SK-N-MC (cell line): Measurements from ENCODE around the gene SAXO2.
"Not testable (repeated sequence)": the region's sequence is repeated elsewhere in the genome, so short reads cannot be mapped to it uniquely, and the experiment has no call there.

Experiments used
- DNase-seq: peaks from one replicate; pipeline ENCODE4 v3.0.0-alpha.2; 2011; ENCODE audit warnings: low read depth, low spot score
- H3K27ac ChIP-seq: fragments of 200-600 bp; sonication (generic); 2 replicates; pipeline ENCODE4 v1.5.1; 2016; ENCODE audit warnings: mixed run types
- H3K36me3 ChIP-seq: fragments of 200-600 bp; sonication (generic); 2 replicates; pipeline ENCODE4 v1.6.1; 2017; ENCODE audit warnings: antibody characterized with exemption, low read length, mixed read lengths; ENCODE audit not compliant: insufficient read depth
- H3K4me3 ChIP-seq: fragments of 200-600 bp; sonication (generic); 2 replicates; pipeline ENCODE4 v1.5.1; 2016
- H3K9ac ChIP-seq: fragments of 200-600 bp; sonication (generic); 2 replicates; pipeline ENCODE4 v1.8.0; 2017; ENCODE audit warnings: mixed run types, mixed read lengths; ENCODE audit not compliant: insufficient read length
- H3K9me3 ChIP-seq: fragments of 200-600 bp; sonication (generic); 2 replicates; pipeline ENCODE4 v1.6.1; 2017; ENCODE audit warnings: low read depth, mild to moderate bottlenecking, antibody characterized with exemption, low read length, moderate library complexity, mixed read lengths
- EZH2 ChIP-seq: fragments of 200-600 bp; sonication (generic); IDR thresholded peaks from one replicate; pipeline ENCODE4 v1.6.1; 2017; ENCODE audit warnings: antibody characterized with exemption
- FOXP2 ChIP-seq: optimal IDR thresholded peaks from 2 replicates; pipeline ENCODE3; 2011; ENCODE audit warnings: mild to moderate bottlenecking, moderate library complexity; ENCODE audit not compliant: insufficient read depth; ENCODE audit errors: extremely low read length, control extremely low read depth
- POLR2AphosphoS5 ChIP-seq: IDR thresholded peaks from 2 replicates; pipeline ENCODE4 v1.6.1; 2012; ENCODE audit warnings: mild to moderate bottlenecking, low read depth, low read length, borderline replicate concordance

SAXO2 gene, protein sequence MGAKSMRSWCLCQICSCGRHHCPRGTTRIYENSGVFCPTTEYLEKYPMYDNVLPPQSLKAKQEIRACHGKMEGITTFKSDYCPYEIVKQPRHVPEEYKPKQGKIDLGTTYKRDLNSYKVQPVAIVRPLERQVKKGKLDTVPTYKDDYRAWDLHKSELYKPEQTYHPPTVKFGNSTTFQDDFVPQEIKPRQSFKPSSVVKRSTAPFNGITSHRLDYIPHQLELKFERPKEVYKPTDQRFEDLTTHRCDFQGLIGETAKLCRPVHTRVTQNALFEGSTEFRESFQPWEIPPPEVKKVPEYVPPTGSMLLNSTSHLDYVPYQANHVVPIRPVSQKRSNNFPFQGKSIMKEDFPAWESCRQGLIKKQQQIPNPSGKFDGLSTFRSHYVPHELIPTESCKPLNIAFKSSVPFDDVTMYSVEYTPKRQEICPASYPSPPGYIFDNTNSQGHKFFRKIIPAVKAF

DNA sequence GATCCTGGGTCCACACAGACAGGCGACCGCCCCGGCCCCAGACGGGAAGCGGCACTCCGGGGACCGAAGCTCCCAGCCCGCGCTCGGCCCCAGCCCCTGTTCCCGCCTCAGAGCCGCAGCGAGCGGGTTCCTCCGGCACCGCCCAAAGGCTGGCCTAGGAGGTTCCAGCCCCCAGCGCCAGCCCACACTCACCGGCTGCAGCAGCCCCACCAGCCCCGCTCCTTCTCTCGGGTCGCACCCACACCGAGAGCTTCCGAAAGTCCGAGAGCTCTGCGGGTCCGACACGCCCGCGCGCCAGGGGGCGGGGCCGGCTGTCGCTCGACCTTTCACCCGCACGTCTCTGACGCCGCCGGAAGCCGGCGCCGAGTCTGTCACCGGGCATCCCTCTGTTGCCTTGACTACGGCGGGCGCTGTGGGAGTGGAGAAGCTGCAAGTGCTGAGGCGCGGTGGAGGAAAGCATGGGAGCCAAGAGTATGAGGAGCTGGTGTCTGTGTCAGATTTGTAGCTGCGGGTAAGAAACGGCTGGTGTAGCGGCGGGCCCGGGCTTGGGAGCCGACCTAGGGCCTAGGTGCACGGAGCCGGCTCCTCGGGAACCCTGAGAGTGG lies at the start of gene SAXO2, which contains the start of gene EFL1:
Gene SAXO2, plus strand, starts transcription at position 397 of the 605 bp plus-strand sequence. Its CDS starts 62 bp downstream, at position 459.
Gene EFL1, minus strand, starts transcription at position 313 of the 605 bp plus-strand sequence. CDS start 956 bp downstream, outside the sequence.
- peak within 1 kb of the TSS; percentile 97 for H3K4me3 ChIP-seq
- H3K36me3 ChIP-seq: peaks cover 11% of the 10 kb centered on the region; the same call in 1 of the 2 replicates
- peak; percentile 87 for TF ChIP-seq POLR2AphosphoS5
- no peak for TF ChIP-seq FOXP2
- no peaks in the 10 kb centered on the region for H3K9me3 ChIP-seq
- DNase-seq: peak; percentile 20
- H3K27ac ChIP-seq: no peak within 1 kb of the TSS
- peak within 1 kb of the TSS; percentile 73 for H3K9ac ChIP-seq

DNA sequence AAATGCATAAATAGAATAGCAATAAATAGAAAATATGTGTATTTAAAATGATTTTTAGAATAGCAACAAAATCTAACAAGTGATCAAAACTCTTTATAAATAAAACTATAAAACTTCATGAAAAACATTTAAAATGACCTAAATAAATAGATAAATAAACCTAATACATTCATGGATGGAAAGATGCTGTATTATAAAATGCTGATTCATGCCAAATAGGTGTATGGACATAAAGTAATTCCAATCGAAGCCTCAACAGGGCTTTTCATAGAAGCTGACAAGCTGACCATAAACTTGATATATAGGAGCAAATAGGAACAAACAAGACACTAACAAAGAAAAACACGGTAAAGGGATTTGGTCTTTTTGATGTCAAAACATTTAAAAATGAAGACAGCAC lies 46.5 kb upstream of the SAXO2 start:
- H3K4me3 ChIP-seq, H3K9me3 ChIP-seq, H3K36me3 ChIP-seq, H3K27ac ChIP-seq, DNase-seq, H3K9ac ChIP-seq: not testable (repeated sequence)

DNA sequence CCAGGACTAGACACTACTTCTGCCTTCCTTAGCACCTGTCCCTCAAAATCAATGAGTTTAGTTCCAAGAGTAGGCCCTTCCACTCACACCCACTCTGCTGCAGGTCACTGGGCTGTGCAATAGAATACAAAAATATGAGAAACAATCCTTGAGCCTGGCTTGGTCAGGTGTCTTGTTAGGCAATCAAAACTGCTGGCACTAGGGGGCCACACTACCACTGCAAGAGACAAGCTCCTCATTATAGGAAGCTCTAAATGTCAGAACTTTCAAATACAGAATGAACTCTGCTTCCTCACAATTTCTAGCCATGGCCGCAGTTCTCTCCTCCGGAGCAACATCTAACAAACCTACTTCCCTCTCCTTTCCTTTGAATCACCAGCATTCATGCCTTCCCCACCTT lies 41.1 kb upstream of the SAXO2 start:
- H3K9me3 ChIP-seq, H3K27ac ChIP-seq, DNase-seq, H3K4me3 ChIP-seq, H3K36me3 ChIP-seq, H3K9ac ChIP-seq: not testable (repeated sequence)

DNA sequence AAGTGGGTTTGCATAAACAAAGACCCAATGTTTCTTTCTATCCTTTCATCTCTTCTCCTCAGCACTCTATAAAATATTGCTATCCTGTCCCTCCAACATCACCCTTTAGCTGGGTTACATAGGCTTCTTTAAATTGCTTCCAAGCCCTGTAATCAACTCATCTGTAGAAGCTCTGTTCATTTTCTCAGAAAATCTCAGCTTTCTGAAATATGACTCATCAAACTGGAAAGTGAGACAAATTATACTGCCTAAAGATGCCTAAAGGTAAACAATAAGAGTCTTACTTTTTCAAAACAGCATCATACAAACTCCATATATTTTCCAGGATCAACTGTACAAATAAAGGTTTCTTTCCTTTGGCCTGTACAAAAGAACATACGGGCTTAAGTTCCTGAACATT lies 33.9 kb upstream of the SAXO2 start:
- H3K36me3 ChIP-seq: peaks cover 12% of the 10 kb centered on the region
- H3K9me3 ChIP-seq: no peaks in the 10 kb centered on the region
- no peak for DNase-seq
- H3K9ac ChIP-seq: no peak overlapping the region
- H3K27ac ChIP-seq: no peak overlapping the region
- TF ChIP-seq POLR2AphosphoS5 (no peak), EZH2 (no peak), FOXP2 (no peak)
- H3K4me3 ChIP-seq: no peak overlapping the region

DNA sequence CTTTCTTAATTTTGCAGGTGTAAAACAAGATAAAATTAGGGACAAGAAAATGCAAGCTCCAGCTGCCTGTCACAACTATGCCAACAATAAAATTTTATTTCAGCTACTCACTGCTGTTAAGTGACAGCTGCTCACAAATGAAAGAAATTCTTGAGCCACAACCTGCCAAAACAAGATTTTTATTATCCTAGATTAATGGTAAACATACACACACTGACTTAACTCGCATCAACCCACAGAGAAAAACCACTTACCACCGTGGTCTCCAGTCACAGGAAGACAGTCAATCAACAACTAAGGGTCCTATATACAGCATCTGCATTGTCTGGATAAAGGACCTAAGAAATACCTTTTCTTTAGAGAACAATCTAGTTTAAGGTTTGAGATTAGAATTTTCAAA lies 31.4 kb upstream of the SAXO2 start:
- H3K9me3 ChIP-seq: no peaks in the 10 kb centered on the region
- no peak overlapping the region for H3K4me3 ChIP-seq
- no peak for TF ChIP-seq FOXP2
- no peak for TF ChIP-seq POLR2AphosphoS5
- no peak for TF ChIP-seq EZH2
- no peak overlapping the region for H3K9ac ChIP-seq
- DNase-seq: no peak
- H3K27ac ChIP-seq: no peak overlapping the region
- H3K36me3 ChIP-seq: peaks cover 12% of the 10 kb centered on the region

DNA sequence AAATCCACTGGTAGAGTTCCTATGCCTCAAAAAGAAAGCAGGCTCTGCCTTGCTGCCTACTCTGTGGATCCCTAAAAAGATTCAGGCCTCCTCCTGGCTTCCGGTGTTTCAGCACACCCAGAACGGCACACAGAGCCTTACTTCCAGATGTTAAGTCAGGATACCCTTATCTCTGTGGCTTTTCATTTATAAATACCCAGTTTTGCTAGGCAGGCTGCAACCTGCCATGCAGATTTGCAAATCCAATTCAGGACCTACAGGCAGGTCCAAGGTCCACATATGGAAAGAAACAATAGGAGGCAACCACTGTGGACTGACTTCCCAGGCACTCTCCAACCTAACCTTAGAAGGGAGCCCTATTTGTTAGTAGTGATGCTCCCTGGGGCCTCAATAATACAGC lies 30.8 kb upstream of the SAXO2 start:
- H3K4me3 ChIP-seq: no peak overlapping the region
- no peaks in the 10 kb centered on the region for H3K9me3 ChIP-seq
- H3K36me3 ChIP-seq: peaks cover 12% of the 10 kb centered on the region
- no peak for TF ChIP-seq POLR2AphosphoS5
- no peak for TF ChIP-seq FOXP2
- TF ChIP-seq EZH2: no peak
- no peak overlapping the region for H3K27ac ChIP-seq
- no peak for DNase-seq
- no peak overlapping the region for H3K9ac ChIP-seq

DNA sequence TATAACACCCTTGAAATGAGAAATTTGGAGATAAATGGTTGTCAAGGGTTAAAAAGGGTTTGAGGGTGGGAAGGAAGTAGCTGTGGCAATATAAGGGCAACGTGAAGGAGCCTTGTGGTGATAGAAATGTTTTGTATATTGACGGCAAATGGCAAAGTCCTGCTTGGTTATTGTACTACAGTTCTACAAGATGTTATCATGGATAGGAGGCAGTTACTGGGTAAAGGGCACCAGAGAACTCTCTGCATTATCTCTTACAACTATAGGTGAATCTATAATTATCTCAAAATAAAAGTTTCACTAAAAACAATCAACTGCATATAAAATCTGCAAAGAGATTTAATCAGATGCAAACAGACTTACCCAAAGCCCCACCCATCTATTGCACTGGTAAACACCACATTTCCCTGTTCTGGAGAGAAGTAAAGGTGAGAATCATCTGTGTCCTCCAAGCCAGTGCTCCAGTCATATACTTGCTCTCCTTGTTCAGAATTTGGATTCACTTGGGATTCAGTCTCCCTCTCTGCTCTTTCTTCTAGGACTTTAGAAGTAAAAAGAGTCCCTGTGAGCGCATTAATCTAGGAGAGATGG lies 24.6 kb upstream of the SAXO2 start:
- H3K4me3 ChIP-seq, DNase-seq, H3K27ac ChIP-seq, H3K9me3 ChIP-seq, H3K9ac ChIP-seq, H3K36me3 ChIP-seq: not testable (repeated sequence)

DNA sequence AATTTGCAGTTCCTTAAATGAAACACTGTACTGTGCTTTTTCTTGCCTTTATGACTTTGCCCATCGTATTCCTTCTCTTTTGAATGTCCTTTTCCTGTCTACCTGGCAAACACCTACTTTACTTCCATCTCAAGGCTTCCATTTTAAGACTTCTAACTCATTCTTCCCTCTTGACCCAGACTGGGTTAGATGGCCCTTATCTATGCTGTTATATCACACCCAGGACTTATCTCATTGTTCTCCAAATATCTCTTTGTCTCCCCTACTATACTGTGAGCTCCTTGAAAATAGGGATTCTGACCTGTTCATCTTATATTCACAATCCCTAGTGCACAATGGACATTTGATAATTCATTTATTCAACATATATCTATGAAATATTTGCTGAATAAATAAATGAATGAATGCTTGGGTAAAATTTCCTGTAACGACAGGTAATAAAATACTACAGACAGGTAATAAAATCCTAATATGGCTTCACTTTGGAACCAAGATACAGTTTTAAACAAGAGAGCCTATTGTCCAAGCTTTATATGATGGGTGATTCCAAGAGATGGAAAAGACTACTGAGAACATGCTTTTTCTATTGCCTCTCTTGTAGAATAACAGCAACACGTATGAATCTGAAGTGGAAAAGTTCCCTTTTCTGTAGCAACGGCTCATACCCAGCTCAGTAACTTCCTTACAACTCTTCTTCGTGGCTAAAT lies 22.8 kb upstream of the SAXO2 start:
- Histone ChIP-seq H3K4me3 (no peak overlapping the region), H3K9ac (no peak overlapping the region), H3K27ac (no peak overlapping the region), H3K36me3 (peaks cover 8% of the 10 kb centered on the region), H3K9me3 (no peaks in the 10 kb centered on the region)
- no peak for TF ChIP-seq POLR2AphosphoS5
- no peak for TF ChIP-seq EZH2
- no peak for TF ChIP-seq FOXP2
- DNase-seq: no peak

DNA sequence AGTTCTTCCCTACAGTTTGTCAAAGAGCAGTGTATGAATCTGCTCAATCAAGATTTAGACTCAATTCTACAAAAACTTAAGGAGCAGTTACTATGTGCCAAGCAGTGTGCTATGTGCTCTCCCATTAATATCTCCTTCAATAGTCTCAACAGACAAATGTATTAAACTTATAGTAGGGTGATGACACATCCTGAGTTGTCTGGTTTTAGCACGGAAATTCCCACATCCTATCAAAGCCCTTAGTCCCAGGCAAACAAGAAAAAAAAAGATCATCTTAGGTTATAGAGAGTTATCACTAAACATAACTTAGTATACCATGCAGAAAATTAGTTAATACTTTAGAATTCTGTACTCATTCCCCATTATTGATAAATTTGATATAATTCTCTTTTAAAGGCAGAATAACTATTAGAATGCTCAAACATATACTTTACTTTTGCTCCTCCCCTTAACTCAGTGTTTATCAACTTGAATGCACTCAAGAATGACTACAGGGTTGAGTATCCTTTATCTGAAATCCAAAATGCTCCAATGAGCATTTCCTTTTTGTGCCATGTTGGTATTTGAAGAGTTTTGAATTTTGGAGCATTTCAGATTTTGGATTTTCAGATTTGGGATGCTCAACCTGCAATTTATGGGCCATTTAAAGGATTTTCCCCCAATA lies 20.6 kb upstream of the SAXO2 start:
- not testable (repeated sequence) for H3K27ac ChIP-seq, DNase-seq, H3K9me3 ChIP-seq, H3K9ac ChIP-seq, H3K4me3 ChIP-seq, H3K36me3 ChIP-seq

DNA sequence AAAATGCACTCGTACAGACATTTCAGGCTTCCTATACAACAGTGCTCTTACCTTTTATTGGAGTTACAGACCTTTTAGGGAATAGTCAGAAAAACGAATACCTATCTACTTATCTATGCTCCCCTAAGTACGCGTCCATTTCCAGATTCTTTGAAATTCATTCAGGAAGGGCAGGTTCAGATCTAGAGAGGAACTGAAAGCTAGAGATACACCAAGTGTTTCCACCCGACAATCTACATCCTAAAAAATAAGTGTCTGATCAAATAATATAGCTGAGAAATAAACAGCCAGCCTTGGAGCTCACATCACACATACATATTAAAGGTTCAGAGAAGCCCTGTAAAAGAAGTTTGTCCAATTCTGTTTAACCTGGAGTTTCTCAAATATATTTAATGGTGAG lies 19.0 kb upstream of the SAXO2 start:
- not testable (repeated sequence) for H3K9me3 ChIP-seq, H3K9ac ChIP-seq, H3K27ac ChIP-seq, H3K4me3 ChIP-seq, DNase-seq, H3K36me3 ChIP-seq

DNA sequence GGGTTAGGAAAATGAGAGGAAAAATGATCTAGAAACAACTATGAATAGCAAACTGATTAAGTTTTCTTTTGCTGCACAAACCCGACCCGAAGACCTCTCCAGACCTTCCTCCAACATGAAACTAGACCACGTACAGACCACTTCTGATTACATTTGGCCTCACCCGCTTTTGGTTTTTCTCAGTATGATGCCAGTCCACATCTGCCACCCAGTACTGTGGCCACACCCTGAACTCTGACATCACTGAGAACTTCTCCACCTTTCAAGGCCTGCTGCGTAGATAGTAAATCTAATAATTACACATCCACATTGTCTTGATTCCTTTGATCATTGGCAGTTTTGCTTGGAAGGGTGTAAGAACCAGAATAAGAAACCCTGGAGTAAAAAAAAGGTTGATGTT lies 16.7 kb upstream of the SAXO2 start:
- not testable (repeated sequence) for H3K9ac ChIP-seq, H3K27ac ChIP-seq, H3K36me3 ChIP-seq, H3K9me3 ChIP-seq, DNase-seq, H3K4me3 ChIP-seq

DNA sequence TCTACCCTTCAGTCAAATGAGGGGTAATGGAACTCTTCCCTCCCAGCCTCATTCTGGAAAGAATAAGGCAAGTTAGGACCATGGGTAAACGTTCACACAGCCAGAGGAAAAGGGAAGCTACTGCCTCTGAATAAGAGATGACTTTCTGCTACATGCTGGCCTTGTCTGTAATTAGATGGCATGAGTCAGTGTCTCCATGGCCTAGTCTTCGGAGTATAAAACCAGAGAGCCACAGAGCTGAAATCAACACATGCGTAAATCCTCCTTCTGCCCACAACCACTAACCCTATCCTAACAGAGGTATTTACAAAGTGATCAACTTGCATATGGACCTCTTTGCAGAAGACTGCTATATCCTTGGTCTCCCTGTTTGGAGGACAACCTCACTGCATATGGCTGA lies 14.4 kb upstream of the SAXO2 start:
- not testable (repeated sequence) for H3K36me3 ChIP-seq, H3K4me3 ChIP-seq, H3K9ac ChIP-seq, DNase-seq, H3K27ac ChIP-seq, H3K9me3 ChIP-seq
